Retinal pigment epithelial cell (primary cell): ENCODE data around the gene P2RY6.

Source experiments
- DNase-seq: peaks from one replicate; pipeline ENCODE4 v3.0.0-alpha.2; 2010; ENCODE audit warnings: low read depth
- H3K4me3 ChIP-seq: 2 replicates; pipeline ENCODE4 v1.5.1; 2011; ENCODE audit warnings: mild to moderate bottlenecking, low read length, control low read depth, moderate library complexity
- CTCF ChIP-seq: conservative IDR thresholded peaks from 2 replicates; pipeline ENCODE4 v1.5.1; 2011; ENCODE audit warnings: low read depth, low read length, control low read depth, inconsistent platforms

P2RY6 gene

GRCh38 chr11:73334384-73335203, 62.5 kb downstream of the P2RY6 start:
- no peak overlapping the region for H3K4me3 ChIP-seq
- TF ChIP-seq CTCF: peak; percentile 13
- peak; percentile 83 for DNase-seq

- no peak for DNase-seq
- TF ChIP-seq CTCF: peak; percentile 98
- no peak overlapping the region for H3K4me3 ChIP-seq
Measured at GRCh38 chr11:73335204-73335923, 63.2 kb downstream of the P2RY6 start.

GRCh38 chr11:73337846-73338245, 65.7 kb downstream of the P2RY6 start:
- no peak overlapping the region for H3K4me3 ChIP-seq
- TF ChIP-seq CTCF: no peak
- no peak for DNase-seq

GRCh38 chr11:73338279-73338678, 66.1 kb downstream of the P2RY6 start:
- H3K4me3 ChIP-seq: no peak overlapping the region
- no peak for DNase-seq
- TF ChIP-seq CTCF: no peak

GRCh38 chr11:73340164-73340563, 68.0 kb downstream of the P2RY6 start:
- no peak for TF ChIP-seq CTCF
- H3K4me3 ChIP-seq: no peak overlapping the region
- no peak for DNase-seq

- peak overlapping the region; percentile 37 for H3K4me3 ChIP-seq
- DNase-seq: no peak
- no peak for TF ChIP-seq CTCF
Measured at GRCh38 chr11:73342633-73343032, 70.5 kb downstream of the P2RY6 start.
